Fibroblast of skin of scalp (primary cell): ENCODE measurements around the gene ADM2. TPM values are rescaled to one million over a fixed set of nuclear protein-coding genes. Genes with fewer than 3 reads are reported as not detected.
"Not testable (repeated sequence)": the region's sequence is repeated elsewhere in the genome, so short reads cannot be mapped to it uniquely, and the experiment has no call there.

Source experiments
- DNase-seq: peaks from one replicate; pipeline ENCODE4 v3.0.0-alpha.2; 2013
- polyA plus RNA-seq, 2 experiments: library from polyadenylated mRNA; unstranded; fragments of 120-200 nt; gene quantifications; one replicate each; pipeline ENCODE4 v1.2.1, GENCODE V29; 2013; ENCODE audit not compliant: insufficient read length in 2 of 2

Gene ADM2, protein sequence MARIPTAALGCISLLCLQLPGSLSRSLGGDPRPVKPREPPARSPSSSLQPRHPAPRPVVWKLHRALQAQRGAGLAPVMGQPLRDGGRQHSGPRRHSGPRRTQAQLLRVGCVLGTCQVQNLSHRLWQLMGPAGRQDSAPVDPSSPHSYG
- polyA plus RNA-seq (2013, experiment 1 of 2; ENCODE audit: insufficient read length): 27.6 TPM
- 25.6 TPM for polyA plus RNA-seq (2013, experiment 2 of 2; ENCODE audit: insufficient read length)

DNA sequence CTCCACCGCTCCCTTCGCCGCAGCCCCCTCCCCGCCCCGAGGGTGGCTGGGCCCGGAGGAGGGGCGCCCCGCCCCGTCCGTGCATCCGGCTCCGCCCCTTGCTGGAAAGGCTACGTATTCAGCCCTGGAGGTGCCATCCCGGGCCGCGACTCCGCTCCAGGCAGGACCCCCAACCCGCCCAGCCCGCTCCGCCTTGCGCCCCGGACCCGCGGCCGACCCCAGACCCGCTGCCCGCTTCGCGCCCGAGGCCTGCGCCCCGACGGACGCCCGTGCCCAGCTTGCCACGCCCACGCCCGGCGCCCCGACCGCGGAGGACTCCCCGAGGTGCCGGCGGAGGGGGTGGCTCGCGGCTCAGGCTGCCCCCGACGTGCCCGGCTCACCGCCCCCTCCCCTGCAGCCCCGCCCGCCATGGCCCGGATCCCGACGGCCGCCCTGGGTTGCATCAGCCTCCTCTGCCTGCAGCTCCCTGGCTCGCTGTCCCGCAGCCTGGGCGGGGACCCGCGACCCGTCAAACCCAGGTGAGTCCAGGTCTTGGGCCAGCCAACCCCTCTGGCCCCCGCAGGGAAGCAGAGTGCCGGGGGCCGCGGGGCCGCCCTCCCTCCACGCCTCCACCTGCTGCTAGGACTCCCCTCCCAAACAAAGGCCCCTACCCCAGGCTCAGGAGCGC is at the start of gene ADM2:
TSS of gene ADM2 (plus strand) at position 104 of the 667 bp plus-strand sequence. CDS start at position 409, 305 bp downstream.
- peak; percentile 55 for DNase-seq

DNA sequence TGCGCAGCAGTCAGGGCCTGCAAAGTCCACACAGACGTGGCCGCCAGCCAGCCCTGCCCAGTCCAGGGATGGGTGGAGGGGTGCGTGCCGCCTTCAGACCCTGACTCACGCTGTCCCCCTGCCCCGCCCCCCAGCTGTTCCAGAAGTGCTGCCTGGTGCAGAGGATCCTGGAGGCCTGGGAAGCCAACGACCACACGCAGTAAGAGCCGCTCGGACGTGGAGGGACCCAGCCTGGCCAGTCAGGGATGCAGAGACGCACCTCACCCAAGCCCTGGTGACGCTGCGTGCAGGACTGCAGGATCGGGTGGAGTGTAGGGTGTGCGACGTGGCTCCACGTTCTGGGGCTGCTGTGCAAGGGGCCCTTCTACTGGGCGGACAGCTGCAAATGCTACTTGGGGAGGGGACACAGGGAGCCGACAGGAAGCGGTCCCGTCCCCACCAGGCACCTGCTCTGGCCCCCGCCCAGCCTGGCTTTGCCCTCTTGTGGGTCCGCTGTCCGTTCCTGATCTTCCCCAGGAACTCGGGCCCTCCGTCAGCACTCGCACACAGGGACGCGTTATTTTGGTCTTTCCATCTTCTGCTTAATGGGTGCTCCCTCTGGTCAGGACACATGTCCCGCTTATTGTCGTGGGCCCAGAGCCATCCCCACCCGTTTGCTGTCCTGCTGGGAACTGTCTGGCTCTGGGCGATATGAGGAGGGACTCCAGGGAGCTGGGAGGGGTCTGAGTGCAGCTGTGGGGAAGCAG is 49.0 kb upstream of the ADM2 start:
- no peak for DNase-seq

DNA sequence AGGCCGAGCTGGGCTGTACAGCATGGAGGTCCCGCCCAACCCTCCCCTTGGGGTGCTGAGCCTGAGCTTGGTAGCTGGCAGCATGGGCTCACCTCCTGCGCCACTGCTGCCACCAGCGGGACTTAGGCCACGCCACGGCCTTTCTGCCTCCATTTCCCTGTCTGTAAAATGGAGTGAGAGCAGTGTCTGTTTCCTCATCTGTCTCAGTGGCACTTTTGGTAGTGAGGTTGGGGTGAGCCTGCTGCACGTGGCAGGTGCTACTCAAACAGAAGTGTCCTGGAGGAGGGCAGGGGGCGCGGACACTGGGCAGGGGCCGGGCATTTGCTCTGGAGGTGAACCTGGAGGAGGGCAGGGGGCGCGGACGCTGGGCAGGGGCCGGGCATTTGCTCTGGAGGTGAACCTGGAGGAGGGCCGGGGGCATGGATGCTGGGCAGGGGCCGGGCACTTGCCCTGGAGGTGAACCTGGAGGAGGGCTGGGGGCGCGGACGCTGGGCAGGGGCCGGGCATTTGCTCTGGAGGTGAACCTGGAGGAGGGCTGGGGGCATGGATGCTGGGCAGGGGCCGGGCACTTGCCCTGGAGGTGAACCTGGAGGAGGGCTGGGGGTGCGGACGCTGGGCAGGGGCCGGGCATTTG is 48.3 kb upstream of the ADM2 start:
- DNase-seq: not testable (repeated sequence)

DNA sequence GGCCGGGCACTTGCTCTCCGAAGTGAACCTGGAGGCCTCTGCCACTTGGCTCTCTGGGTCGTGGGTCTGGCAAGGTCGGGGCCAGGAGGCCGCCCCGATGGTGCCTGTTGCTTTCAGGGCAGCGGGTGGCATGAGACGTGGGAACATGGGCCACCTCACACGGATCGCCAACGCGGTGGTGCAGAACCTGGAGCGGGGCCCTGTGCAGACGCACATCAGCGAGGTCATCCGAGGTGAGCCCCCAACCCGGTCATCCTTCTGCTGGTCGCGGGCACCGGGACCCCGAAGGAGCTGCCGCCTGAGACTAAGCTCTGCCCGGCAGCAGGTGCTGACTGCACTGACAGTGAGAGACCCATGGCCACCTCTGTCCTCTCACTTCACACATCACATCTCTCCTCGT is 46.5 kb upstream of the ADM2 start:
- no peak for DNase-seq

DNA sequence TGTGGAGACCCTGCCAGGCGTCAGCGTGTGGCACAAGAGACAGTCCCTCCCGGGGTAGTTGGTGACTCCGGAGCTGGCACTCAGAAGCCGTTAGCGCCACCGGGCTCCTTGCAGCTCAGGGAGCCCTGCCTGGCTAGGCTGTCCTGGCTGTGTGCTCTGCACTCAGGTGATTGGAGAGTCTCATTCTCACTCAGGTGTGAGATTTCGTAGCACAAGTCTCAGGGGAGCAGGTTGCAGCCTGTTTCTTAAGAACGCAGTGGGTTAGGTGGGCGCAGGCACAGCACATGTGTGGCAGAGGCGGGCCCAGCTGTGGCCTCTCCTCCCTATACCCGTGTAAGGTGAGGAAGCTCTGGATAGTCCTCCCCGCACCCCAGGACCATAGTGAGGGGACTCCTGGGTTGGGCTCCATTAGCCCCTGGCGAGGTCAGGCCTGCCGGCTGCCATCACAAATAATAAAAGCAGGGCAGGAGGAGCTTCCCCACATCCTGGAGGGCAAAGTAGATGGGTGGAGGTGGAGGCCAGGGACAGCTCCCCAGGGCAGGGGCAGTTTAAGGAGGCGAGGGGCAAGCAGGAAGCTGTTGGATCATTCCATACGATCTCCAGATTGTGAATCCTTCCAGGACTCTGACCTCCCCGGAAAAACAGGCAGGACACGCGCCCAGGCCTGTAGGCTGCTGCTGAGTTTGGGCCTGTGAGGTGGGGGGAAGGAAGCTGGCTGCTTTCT is 45.9 kb upstream of the ADM2 start:
- no peak for DNase-seq

DNA sequence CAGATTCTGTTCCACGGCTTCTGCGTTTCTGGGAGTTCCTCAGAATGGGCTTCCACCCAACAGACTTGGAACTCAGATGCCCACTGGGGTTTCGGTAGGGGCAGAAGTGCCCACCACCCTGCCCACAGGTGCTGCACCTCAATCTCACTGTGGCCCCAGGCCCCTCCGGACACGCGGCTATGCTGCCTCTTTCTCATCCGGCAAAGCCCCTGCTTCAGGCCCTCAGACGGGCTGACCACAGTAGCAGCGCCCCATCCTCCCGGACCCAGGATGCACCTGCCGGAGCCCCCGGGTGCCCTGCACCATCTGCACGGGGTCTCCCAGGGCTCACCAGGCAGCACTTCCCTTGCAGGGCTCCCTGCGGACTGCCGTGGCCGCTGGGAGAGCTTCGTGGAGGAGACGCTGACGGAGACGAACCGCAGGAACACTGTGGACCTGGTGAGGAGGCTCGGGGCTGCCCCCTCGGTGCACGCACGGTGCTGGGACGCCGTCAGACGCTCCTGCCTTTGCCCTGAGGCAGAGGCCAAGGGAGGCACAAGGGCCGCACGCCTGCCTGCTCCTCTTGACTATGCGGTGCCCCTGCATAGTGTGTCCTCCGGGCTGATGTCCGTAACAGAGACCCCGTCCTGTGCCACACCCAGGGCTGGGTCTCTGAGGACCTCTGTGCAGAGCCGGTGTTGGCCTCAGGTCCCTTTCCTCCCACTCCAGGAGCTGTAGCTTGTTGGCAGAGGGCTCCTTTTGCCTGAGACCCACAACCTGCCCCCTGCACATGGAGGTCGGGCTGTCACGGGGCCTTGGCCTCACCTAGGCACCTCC is 45.1 kb upstream of the ADM2 start:
- no peak for DNase-seq

DNA sequence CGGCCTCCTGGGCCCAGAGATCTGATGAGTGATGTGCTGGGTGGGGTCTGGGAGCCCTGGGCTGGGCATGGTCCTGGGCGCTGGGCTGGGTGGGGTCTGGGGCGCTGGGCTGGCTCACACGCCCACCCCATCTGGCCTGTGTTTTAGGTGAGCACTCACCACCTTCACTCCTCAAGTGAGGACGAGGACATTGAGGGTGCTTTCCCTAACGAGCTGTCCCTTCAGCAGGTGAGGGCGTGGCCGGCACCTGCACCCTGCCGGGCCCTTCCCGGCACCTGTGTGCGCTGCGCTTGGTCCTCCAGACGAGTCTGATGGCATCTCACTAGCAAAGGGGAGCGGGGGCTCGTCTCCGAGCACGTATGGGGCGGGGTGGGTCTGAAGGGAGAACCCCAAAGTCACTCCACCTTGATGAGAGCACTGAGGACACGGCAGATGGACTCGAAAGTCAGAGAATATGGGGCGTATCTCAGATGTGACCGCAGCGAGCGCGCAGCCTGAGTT is 44.5 kb upstream of the ADM2 start:
- no peak for DNase-seq

DNA sequence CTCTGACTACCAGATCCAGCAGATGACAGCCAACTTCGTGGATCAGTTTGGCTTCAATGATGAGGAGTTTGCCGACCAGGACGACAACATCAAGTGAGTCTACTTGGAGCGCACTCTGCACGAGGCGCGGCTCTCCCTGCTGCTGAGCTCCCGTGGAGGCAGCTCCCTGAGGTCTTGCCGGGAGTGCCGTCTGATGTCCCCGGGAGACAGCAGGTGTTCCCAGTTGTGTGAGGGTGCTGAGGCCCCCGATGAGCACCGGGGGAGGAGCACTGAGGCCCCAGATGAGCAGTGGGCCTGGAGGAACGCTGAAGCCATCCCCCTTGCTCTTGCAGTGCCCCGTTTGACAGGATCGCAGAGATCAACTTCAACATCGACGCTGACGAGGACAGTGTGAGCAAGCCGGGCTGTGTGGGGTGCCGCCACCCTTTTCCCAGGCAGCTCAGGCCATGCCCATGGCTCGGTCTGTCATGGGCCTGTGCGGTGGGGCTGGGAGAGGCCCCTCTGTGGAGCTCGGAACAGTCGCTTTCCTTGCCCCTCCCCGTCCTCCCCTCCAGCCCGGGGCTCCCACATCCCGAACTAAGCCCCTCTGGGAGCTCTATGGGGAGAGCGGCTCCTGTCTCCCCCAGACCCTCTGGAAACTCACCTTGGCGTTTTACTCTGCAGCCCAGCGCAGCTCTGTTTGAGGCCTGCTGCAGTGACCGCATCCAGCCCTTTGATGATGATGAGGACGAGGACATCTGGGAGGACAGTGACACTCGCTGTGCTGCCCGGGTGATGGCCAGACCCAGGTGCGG is 43.6 kb upstream of the ADM2 start:
- no peak for DNase-seq

DNA sequence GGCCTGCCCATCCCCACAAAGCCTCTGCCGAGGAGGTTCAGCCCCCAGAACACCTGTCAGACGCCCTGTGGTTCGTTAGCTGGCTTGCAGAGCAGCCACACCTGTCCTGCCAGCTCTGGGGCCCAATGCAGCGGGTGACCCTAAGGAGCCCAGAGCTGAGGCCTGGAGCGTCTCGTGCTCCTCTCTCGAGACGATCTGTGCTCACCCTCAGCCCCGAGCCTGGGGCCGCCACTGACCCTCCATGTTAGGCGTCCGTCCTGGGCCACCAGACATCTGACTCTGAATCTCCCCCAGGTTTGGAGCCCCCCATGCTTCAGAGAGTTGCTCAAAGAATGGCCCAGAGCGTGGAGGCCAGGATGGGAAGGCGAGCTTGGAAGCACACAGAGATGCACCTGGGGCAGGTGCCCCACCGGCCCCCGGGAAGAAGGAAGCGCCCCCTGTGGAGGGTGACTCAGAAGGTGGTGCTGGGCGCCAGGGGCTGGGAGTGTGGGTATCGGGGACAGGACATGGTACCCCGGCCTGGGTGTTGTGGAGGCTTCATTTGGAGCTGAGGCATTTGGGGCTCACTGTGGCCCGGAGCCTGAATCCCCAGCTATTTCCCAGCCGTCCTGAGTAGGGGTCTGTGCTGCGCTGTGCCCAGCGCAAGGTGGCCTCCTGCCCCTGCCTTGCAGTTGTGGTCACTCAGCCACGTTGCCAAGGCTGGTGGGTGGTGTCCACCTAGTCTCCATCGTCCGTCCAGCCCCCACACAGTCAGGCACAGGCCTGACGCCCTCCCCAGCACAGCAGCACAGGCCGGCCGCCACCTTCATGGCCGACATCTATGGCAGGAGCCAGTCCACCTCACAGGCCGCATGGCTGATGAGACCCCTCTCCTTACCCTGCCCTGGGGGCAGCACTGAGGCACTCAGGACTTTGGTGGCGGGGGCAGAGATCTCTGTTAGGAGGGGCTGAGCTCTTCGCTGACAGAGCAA is 42.8 kb upstream of the ADM2 start:
- no peak for DNase-seq

DNA sequence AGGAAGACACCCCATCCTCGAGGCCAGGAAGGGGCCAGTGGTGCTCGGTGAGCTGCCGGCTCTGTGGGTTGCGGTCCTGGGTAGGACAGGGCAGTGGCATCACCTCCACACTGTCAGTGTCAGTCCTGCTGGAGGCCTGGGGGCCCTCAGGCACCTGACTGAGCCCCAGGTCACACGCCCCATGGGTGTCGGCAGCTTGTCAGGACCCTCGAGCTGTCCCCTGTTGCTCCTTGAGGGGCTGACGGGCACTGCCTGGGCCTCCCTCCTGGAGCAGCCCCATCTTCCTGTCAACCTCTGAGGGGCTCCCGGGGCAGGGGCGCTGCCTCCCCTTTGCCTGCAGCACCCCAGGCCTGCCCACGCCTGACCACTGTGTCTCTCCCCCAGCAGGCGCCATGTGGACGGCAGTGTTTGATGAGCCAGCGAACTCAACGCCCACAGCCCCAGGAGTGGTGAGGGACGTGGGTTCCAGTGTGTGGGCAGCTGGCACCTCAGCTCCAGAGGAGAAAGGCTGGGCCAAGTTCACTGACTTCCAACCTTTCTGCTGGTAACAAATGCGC is 42.0 kb upstream of the ADM2 start:
- DNase-seq: no peak

DNA sequence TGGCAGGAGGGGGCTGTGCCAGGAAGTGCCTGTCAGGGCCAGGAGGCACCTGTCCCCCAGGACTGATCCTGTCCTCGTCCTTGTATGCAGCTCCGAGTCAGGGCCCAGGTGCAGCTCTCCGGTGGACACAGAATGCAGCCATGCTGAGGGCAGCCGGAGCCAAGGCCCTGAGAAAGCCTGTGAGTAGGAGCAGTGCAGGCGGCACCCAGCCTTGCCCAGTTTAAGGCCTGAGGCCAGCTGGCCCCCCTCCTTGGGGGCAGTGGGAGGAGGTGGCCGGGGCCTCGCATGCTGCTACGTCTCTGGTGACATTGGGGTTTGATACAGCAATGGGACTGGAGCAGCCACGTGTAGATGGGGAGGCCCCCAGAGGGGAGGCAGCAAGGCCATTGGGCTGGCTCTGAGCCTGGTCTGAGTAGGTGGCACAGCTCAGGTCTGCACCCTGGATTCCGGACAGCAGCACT is 41.4 kb upstream of the ADM2 start:
- no peak for DNase-seq

DNA sequence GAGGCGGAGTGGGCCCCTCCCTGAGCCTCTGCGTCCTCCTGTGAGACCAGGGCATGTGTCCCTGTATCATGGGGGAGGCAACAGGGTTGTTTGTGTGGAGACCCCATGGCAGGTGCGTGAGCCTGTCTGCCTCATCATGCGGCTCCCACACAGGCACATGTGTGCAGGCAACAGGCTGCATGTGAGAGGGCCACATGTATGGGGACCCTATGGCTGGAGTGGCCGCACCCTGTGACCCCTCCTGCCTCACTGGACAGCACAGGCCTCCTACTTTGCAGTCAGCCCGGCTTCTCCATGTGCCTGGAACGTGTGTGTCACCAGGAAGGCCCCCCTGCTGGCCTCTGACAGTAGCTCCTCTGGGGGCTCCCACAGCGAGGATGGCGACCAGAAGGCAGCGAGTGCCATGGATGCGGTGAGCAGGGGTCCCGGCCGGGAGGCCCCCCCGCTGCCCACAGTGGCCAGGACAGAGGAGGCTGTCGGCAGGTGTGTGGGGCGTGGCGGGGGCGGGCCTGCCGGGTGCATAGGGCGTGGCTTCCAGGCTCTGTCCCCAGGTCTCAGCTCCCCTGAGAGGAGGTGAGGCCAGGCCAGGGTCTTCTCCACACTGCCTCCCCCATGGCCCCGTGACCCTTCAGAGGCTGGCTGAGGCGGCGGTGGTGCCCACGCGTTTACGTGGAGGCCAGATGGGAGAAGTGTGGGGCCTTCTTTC is 40.6 kb upstream of the ADM2 start:
- no peak for DNase-seq

DNA sequence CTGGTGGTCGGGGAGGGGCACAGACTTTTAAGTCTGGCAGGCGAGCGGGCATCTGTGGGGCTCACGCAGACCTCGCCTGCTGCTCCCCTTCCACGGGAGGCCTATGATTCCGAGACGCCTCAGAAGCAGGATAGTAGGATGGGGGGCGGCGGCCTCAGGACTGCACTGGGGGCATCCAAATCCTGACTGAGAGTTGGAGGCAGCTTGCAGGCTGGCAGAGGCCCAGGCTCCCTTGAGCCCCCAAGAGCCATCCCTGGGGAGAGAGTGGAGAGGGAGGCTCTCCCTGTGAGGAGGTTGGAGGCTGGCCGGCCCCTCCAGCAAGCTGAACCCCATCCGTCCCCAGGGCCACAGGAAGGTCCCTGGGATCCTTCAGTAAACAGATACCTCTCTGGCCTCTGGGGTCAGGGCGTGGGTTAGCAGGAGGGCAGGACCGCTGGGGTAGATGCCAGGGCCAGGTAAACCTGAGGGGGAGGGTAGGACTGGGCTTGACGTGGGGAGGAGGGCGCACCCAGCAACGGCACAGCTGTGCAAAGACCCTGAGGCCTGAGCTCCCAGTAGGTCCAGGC is 39.8 kb upstream of the ADM2 start:
- no peak for DNase-seq

DNA sequence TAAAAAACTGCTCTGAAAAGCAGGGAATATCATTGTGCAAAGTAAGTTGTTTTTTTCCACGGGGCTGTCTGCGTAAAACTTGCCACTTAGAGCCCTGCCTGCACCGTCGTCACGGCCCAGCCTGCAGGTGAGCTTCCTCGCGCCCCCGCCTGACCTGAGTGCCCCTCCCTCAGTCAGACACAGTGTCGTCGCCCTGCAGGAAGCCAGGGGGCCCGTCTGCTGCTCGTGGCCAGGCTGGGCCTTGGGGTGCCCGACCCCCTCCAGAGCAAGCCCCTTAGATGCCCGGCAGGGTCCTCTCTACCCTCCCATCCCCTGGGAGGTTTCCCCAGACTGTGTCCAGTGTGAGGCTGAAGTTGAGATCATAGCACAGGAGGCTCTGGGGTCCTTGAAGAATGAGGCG is 38.1 kb upstream of the ADM2 start:
- DNase-seq: no peak

DNA sequence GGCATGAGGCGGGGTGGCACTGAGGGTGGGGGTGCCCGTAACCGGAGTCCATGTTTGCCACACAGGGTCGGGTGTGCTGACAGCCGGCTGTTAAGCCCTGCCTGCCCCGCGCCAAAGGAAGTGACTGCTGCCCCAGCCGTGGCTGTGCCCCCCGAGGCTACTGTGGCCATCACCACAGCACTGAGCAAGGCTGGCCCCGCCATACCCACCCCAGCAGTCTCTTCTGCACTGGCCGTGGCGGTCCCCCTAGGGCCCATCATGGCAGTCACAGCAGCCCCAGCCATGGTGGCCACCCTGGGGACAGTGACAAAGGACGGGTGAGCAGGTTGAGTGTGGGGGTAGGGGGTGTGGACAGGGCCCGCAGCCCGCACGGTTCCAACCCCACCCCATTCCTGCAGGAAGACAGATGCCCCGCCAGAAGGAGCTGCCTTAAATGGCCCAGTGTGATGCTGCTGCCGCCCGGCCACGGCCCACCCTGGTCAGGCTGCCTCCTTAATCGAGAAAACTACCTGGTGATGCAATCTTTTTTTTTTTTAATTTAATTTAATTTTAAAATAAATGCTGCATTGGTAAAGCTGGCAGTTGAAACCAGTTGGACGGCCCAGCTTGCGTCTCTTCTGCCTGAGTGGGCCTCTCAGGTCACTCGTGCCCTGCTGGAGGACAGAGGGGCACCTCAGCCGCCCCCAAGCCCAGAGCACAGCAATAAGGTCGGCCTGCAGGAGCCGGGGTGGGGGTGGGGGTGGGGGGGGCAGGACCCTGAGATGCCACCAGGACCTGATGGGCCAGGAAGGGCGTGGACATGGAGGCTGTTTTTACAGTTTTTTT is 37.3 kb upstream of the ADM2 start:
- no peak for DNase-seq

DNA sequence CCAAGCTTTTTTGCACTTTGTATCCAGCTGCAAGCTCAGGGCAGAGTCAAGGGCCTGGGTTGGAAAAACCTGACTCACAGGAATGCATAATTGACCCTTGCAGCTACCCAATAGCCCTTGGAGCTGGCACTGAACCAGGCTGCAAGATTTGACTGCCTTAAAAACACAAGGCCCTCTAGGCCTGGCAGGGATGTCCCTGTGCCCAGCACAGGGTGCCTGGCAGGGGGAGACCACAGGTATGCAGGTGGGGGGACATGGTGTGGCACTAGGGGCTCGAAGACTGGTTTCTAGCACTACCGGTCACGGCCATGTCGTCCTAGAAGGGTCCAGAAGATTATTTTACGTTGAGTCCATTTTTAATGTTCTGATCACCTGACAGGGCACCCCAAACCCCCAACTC is 36.7 kb upstream of the ADM2 start:
- DNase-seq: peak; percentile 44
